Astrocyte (in vitro differentiated cells and primary cell): Measurements from ENCODE around the gene ZNF17.

Source experiments
- CTCF ChIP-seq: IDR thresholded peaks from 2 replicates; pipeline ENCODE4 v1.5.1; 2011; ENCODE audit warnings: low read depth, mild to moderate bottlenecking, inconsistent platforms, low read length, moderate library complexity; ENCODE audit not compliant: insufficient read depth
- EZH2 ChIP-seq: IDR thresholded peaks from 2 replicates; pipeline ENCODE4 v1.6.1; 2012; ENCODE audit warnings: mild to moderate bottlenecking, low read length, inconsistent platforms; ENCODE audit not compliant: insufficient read depth

- no peak for TF ChIP-seq CTCF
- no peak for TF ChIP-seq EZH2
Measured at GRCh38 chr19:57434386-57435061, 23.6 kb downstream of the ZNF17 start.
